Endothelial cell of umbilical vein (primary cell): ENCODE data around the gene SUCNR1. TPM values are rescaled to one million over a fixed set of nuclear protein-coding genes. Genes with fewer than 3 reads are reported as not detected.

Experiments used
- BruUV-seq: library from RNA; stranded (reverse); fragments of 400-500 nt; replicated peaks from 2 replicates; lab custom pipeline; 2021; lab: Mats Ljungman, UMichigan
- CTCF ChIA-PET: fragments of 300-600, 350-600 bp; sonication (Branson Sonifier 250); formaldehyde crosslinking; loops from one replicate; lab custom pipeline; 2021; ENCODE audit warnings: antibody characterized with exemption, inconsistent platforms; lab: Charles Lee
- POLR2A ChIA-PET: fragments of 300-600, 350-600 bp; sonication (Branson Sonifier 250); formaldehyde crosslinking; loops from one replicate; lab custom pipeline; 2021; ENCODE audit warnings: antibody characterized with exemption, inconsistent platforms; lab: Charles Lee
- DNase-seq: peaks from one replicate; pipeline ENCODE4 v3.0.0-alpha.2; 2011; ENCODE audit warnings: low read depth, low spot score
- FAIRE-seq: peaks from 2 replicates; lab custom pipeline; 2011; peaks lifted over from hg19 to GRCh38; lab: Jason Lieb, UNC
- H2AFZ ChIP-seq: 2 replicates; pipeline ENCODE4 v1.6.0; 2012; ENCODE audit warnings: low read depth, low read length, control low read depth, inconsistent platforms
- H3K27ac ChIP-seq: 2 replicates; pipeline ENCODE4 v1.5.1; 2011; ENCODE audit warnings: low read depth, mild to moderate bottlenecking, control low read depth, low read length, moderate library complexity; ENCODE audit not compliant: insufficient read depth
- H3K27me3 ChIP-seq, 2 experiments: 2 replicates each; pipeline versions ENCODE4 v1.6.0 to v1.6.1; 2011; ENCODE audit warnings: low read length in 2 of 2, mixed read lengths in 1 of 2; ENCODE audit not compliant: control insufficient read depth in 2 of 2, insufficient read depth in 2 of 2
- H3K36me3 ChIP-seq, 2 experiments: 2 replicates in 1 of 2; 3 replicates in 1 of 2; pipeline ENCODE4 v1.5.1; 2011; ENCODE audit warnings: low read length in 2 of 2, mild to moderate bottlenecking in 1 of 2, moderate library complexity in 1 of 2; ENCODE audit not compliant: control insufficient read depth in 2 of 2, insufficient read depth in 2 of 2; ENCODE audit errors: extremely low read depth in 1 of 2
- H3K4me1 ChIP-seq: 3 replicates; pipeline ENCODE4 v1.5.1; 2011; ENCODE audit warnings: mild to moderate bottlenecking, low read length; ENCODE audit not compliant: control insufficient read depth, insufficient read depth; ENCODE audit errors: extremely low read depth
- H3K4me2 ChIP-seq: 2 replicates; pipeline ENCODE4 v1.6.1; 2011; ENCODE audit warnings: low read length, control low read depth, mixed read lengths; ENCODE audit not compliant: insufficient read depth
- H3K4me3 ChIP-seq, 3 experiments: fragments of 200-600 bp in 1 of 3; sonication (generic), shearing (Covaris generic) in 1 of 3; replicated peaks in 1 of 3; 2 replicates each; pipeline ENCODE4 v1.5.1; 2011 to 2016; ENCODE audit warnings: control low read depth in 3 of 3, low read length in 3 of 3, mild to moderate bottlenecking in 2 of 3, inconsistent platforms in 1 of 3, low read depth in 1 of 3, moderate library complexity in 1 of 3; ENCODE audit not compliant: insufficient read depth in 1 of 3
- H3K79me2 ChIP-seq: 2 replicates; pipeline ENCODE4 v1.6.0; 2012; ENCODE audit warnings: low read length, inconsistent platforms; ENCODE audit not compliant: control insufficient read depth, insufficient read depth
- H3K9ac ChIP-seq: replicated peaks from 2 replicates; pipeline ENCODE3; 2011; ENCODE audit warnings: low read length, control low read depth; ENCODE audit not compliant: insufficient read depth; ENCODE audit errors: extremely low read depth
- H3K9me1 ChIP-seq: replicated peaks from 3 replicates; pipeline ENCODE4 v1.6.0; 2011; ENCODE audit warnings: mild to moderate bottlenecking, low read length; ENCODE audit not compliant: control insufficient read depth, insufficient read depth; ENCODE audit errors: extremely low read depth
- H3K9me3 ChIP-seq: replicated peaks from 2 replicates; pipeline ENCODE4 v1.5.1; 2012; ENCODE audit warnings: low read length, inconsistent platforms; ENCODE audit not compliant: control insufficient read depth, insufficient read depth
- H4K20me1 ChIP-seq: replicated peaks from 2 replicates; pipeline ENCODE3; 2011; ENCODE audit warnings: mild to moderate bottlenecking, low read length; ENCODE audit not compliant: control insufficient read depth, insufficient read depth; ENCODE audit errors: extremely low read depth
- CTCF ChIP-seq, 2 donors: IDR thresholded peaks; 1 replicate in 1 of 2; 2 replicates in 1 of 2; pipeline ENCODE4 v1.5.1; 2011; ENCODE audit warnings: low read length in 2 of 2, mild to moderate bottlenecking in 2 of 2, moderate library complexity in 2 of 2, control low read depth in 1 of 2, inconsistent platforms in 1 of 2, low read depth in 1 of 2; ENCODE audit not compliant: insufficient read depth in 1 of 2; ENCODE audit errors: extremely low read depth in 1 of 2
- EZH2 ChIP-seq: IDR thresholded peaks from 2 replicates; pipeline ENCODE4 v1.6.1; 2012; ENCODE audit warnings: borderline replicate concordance, low read depth, mild to moderate bottlenecking, moderate library complexity, low read length, inconsistent platforms; ENCODE audit not compliant: severe bottlenecking
- FOS ChIP-seq: IDR thresholded peaks from 2 replicates; pipeline ENCODE4 v1.6.1; 2011; ENCODE audit warnings: mild to moderate bottlenecking, low read length, moderate library complexity, borderline replicate concordance; ENCODE audit not compliant: insufficient read depth
- GATA2 ChIP-seq: IDR thresholded peaks from 2 replicates; pipeline ENCODE4 v1.7.0; 2011; ENCODE audit warnings: low read depth, mild to moderate bottlenecking, moderate library complexity, mixed read lengths, low read length; ENCODE audit not compliant: insufficient read length, insufficient read depth
- JUN ChIP-seq: IDR thresholded peaks from 2 replicates; pipeline ENCODE4 v1.6.1; 2011; ENCODE audit warnings: borderline replicate concordance, low read depth; ENCODE audit not compliant: insufficient read length, insufficient read depth
- MAX ChIP-seq: IDR thresholded peaks from 2 replicates; pipeline ENCODE4 v1.6.1; 2011; ENCODE audit not compliant: insufficient read depth, insufficient read length
- MYC ChIP-seq: IDR thresholded peaks from one replicate; pipeline ENCODE4 v1.6.1; 2011; ENCODE audit warnings: mild to moderate bottlenecking, low read depth, low read length
- POLR2A ChIP-seq: IDR thresholded peaks from 2 replicates; pipeline ENCODE4 v1.6.1; 2012; ENCODE audit warnings: low read depth, mild to moderate bottlenecking, control low read depth, low read length
- POLR2AphosphoS5 ChIP-seq: IDR thresholded peaks from 2 replicates; pipeline ENCODE4 v1.6.1; 2012; ENCODE audit warnings: low read depth, mild to moderate bottlenecking, control low read depth, low read length, moderate library complexity; ENCODE audit not compliant: insufficient read depth
- dilution Hi-C: fragments of 300-500 bp; cut with MboI; formaldehyde crosslinking; loops from one replicate; pipeline ENCODE4 v1.15.0; 2019; ENCODE audit warnings: low sequenced_read_pairs; ENCODE audit not compliant: extremely low pct_ligation_motif_present
- intact Hi-C: fragments of 100-400 bp; cut with micrococcal nuclease; formaldehyde crosslinking; loops from one replicate; pipeline ENCODE4 v1.10.0; 2022
- polyA plus RNA-seq, 4 experiments: library from polyadenylated mRNA; depleted of rRNA in 3 of 4; stranded (reverse) in 3 of 4; unstranded in 1 of 4; fragments of >200 nt; gene quantifications; 2 replicates each; pipeline versions ENCODE4 v1.2.1 to v1.2.3, GENCODE V29; 2011 to 2012; ENCODE audit warnings: missing spikeins in 1 of 4
- total RNA-seq: library from RNA; stranded (reverse); gene quantifications from 2 replicates; pipeline ENCODE4 v1.2.3, GENCODE V29; 2021

The SUCNR1 gene
- total and polyA plus RNA-seq, 2 donors (not counting 3 experiments of a cell fraction or from before 2014, with no cell fraction given): not detected

- no peak overlapping the region for H3K9ac ChIP-seq
- FAIRE-seq (no peak), DNase-seq (no peak)
- H3K4me2 ChIP-seq: no peak overlapping the region
- dilution Hi-C loops (no loop called here), intact Hi-C loops (no loop called here)
- H4K20me1 ChIP-seq: no peaks in the 10 kb centered on the region
- no peak overlapping the region for H2AFZ ChIP-seq
- POLR2A ChIA-PET: no interaction called here
- CTCF ChIA-PET: interaction anchor here (1.9 kb wide), 1 partner anchor 13 kb away, joined by 6 read pairs; no protein-coding TSS in a partner anchor
- no TSS peak for BruUV-seq
- no peaks in the 10 kb centered on the region for H3K79me2 ChIP-seq
- H3K4me3 ChIP-seq: no peak overlapping the region
- no peaks in the 10 kb centered on the region for H3K4me1 ChIP-seq
- no peak overlapping the region for H3K27ac ChIP-seq
- H3K27me3 ChIP-seq: no peaks in the 10 kb centered on the region
- no peaks in the 10 kb centered on the region for H3K36me3 ChIP-seq
- no peaks in the 10 kb centered on the region for H3K9me3 ChIP-seq
- no peaks in the 10 kb centered on the region for H3K9me1 ChIP-seq
- TF ChIP-seq MAX (no peak), GATA2 (no peak), EZH2 (no peak), MYC (no peak)
Observed at GRCh38 chr3:151852074-151852811, 21.2 kb upstream of the SUCNR1 start.

GRCh38 chr3:151856118-151856517, 17.3 kb upstream of the SUCNR1 start:
- Histone ChIP-seq H3K27me3 (no peaks in the 10 kb centered on the region), H3K9me3 (no peaks in the 10 kb centered on the region), H4K20me1 (no peaks in the 10 kb centered on the region), H2AFZ (no peak overlapping the region), H3K4me2 (no peak overlapping the region), H3K9ac (no peak overlapping the region), H3K36me3 (no peaks in the 10 kb centered on the region), H3K79me2 (no peaks in the 10 kb centered on the region), H3K4me1 (no peaks in the 10 kb centered on the region), H3K27ac (no peak overlapping the region), H3K9me1 (no peaks in the 10 kb centered on the region), H3K4me3 (no peak overlapping the region)
- CTCF ChIA-PET: no interaction called here
- no TSS peak for BruUV-seq
- dilution Hi-C loops (no loop called here), intact Hi-C loops (no loop called here)
- TF ChIP-seq POLR2A (no peak), GATA2 (no peak), MAX (no peak), MYC (no peak), POLR2AphosphoS5 (no peak), FOS (no peak), CTCF (IDR thresholded peaks at IDR 0.05; ENCODE audit: extremely low read depth in 1 of 2, insufficient read depth in 1 of 2, low read depth in 1 of 2, low read length in 2 of 2) (no peak), EZH2 (no peak), JUN (no peak)
- DNase-seq (no peak), FAIRE-seq (no peak)
- POLR2A ChIA-PET: no interaction called here
